SJSA1 (cell line): ENCODE measurements around the gene PPP1R9A. TPM values are rescaled to one million over a fixed set of nuclear protein-coding genes. Genes with fewer than 3 reads are reported as not detected.

Source experiments
- DNase-seq, 2 experiments: peaks; one replicate each; pipeline ENCODE4 v3.0.0-alpha.2; 2015 to 2020; ENCODE audit warnings: low spot score in 2 of 2, low read depth in 1 of 2
- H3K27ac ChIP-seq: fragments of 250-450 bp; sonication (Bioruptor Pico); 2 replicates; pipeline ENCODE4 v1.5.1; 2020; ENCODE audit warnings: mild to moderate bottlenecking, moderate library complexity
- H3K27me3 ChIP-seq: fragments of 250-450 bp; sonication (Bioruptor Pico); replicated peaks from 2 replicates; pipeline ENCODE4 v1.5.1; 2020; ENCODE audit warnings: mild to moderate bottlenecking, moderate library complexity
- H3K36me3 ChIP-seq: fragments of 250-450 bp; sonication (Bioruptor Pico); 2 replicates; pipeline ENCODE4 v1.5.1; 2020; ENCODE audit warnings: mild to moderate bottlenecking
- H3K4me1 ChIP-seq: fragments of 250-450 bp; sonication (Bioruptor Pico); replicated peaks from 2 replicates; pipeline ENCODE4 v1.6.1; 2021; ENCODE audit warnings: mild to moderate bottlenecking
- H3K4me3 ChIP-seq: fragments of 250-450 bp; sonication (Bioruptor Pico); 2 replicates; pipeline ENCODE4 v1.5.1; 2020; ENCODE audit warnings: mild to moderate bottlenecking
- H3K9me3 ChIP-seq: fragments of 250-450 bp; sonication (Bioruptor Pico); replicated peaks from 2 replicates; pipeline ENCODE4 v1.5.1; 2020; ENCODE audit warnings: mild to moderate bottlenecking
- total RNA-seq: library from RNA; depleted of rRNA; stranded (reverse); fragments of >200 nt; shearing (Covaris generic); gene quantifications from 2 replicates; pipeline ENCODE4 v1.2.3, GENCODE V29; 2014

PPP1R9A gene
- total RNA-seq, 1 experiment from 2014 or later, result not detected

DNA sequence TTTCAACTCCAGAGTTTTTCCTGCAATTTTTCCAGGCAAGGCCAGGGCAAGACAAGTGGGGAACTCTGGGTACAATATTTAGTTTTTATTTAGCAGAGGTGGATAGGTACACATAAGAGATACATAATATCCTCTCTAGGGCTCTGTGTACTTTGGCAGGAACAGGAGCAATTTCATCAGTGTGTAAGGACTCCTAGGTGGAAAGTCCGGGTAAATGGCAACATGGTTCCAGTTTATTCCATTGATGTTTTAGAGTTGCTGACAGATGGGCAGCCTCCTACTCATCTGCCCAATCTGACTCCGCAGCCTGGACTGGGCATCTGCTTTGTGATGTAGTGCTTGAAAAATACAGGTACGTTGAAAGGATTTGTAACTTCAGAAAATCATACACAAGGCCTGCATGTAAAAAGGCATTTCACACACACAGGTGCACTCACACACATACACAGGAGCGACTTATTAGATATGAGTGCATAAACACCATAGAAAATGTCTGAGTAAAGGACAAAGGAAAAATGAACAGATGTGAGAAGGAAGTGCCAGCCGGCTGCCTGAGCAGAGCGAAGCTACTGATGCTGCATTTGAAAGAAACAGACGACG lies 411.2 kb downstream of the PPP1R9A start:
- Histone ChIP-seq H3K4me3 (no peak overlapping the region), H3K27ac (no peak overlapping the region), H3K4me1 (no peaks in the 10 kb centered on the region), H3K27me3 (peaks cover 5% of the 10 kb centered on the region; the same call in 1 of the 2 replicates), H3K36me3 (no peaks in the 10 kb centered on the region), H3K9me3 (no peaks in the 10 kb centered on the region)
- no peak for DNase-seq

DNA sequence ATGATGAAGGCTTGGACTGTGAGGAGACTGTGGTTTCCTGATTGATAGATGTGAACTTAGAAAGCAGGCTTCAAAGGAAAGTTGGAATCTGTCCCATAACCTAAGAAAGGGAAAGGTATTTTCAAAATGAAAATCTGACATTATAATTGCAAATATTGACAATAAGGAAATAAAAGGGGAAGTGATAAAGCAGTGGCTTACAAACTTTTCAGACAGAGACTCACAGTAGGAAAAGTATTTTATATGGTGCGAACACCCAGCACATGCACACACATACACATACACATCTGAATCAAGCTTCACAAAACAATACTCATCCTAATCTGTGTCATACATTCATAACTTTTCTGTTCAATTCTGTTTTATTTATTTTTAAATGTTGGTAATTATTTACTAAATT lies 412.2 kb downstream of the PPP1R9A start:
- no peak for DNase-seq
- Histone ChIP-seq H3K36me3 (no peaks in the 10 kb centered on the region), H3K27ac (no peak overlapping the region), H3K4me3 (no peak overlapping the region), H3K27me3 (peaks cover 5% of the 10 kb centered on the region; the same call in 1 of the 2 replicates), H3K4me1 (no peaks in the 10 kb centered on the region), H3K9me3 (no peaks in the 10 kb centered on the region)

DNA sequence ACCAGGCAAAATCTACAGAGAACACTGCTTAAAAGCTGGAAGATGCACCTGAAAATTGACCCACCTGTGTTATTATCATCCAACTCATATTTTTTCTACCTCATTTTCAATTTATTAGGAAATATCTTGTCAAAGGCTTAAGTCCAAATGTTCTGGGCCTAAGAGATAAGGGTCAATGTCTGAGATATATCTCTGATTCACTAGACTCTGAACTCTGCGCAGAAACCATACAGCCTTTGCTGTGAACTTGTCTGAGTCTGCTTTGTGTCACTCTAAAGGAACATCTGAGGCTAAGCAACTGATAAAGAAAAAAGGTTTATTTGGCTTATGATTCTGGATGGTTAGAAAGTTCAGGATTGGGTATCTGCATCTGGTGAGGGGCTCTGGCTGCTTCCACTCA lies 413.3 kb downstream of the PPP1R9A start:
- Histone ChIP-seq H3K4me1 (no peaks in the 10 kb centered on the region), H3K27ac (no peak overlapping the region), H3K4me3 (no peak overlapping the region), H3K27me3 (peaks cover 5% of the 10 kb centered on the region; the same call in 1 of the 2 replicates), H3K36me3 (no peaks in the 10 kb centered on the region), H3K9me3 (no peaks in the 10 kb centered on the region)
- DNase-seq, result no peak

DNA sequence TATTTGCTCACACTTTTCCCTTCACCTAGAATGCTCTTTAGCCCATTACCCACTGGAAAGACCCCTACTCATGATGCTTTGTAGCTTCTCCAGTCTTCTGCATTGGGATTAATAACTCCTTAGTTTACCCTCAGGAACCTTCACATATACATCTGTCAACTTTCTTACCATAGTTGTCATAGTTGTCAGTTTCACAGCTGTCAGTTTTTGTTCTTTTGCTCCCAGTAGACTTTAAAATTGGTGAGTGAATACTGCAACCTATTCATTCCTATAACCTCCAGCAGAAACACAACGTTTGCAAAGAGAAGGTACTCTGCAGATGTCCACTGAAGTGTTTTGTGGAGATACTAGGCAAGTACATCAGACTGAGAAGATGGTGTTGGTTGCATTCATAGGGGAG lies 414.3 kb downstream of the PPP1R9A start:
- no peak overlapping the region for H3K4me3 ChIP-seq
- H3K36me3 ChIP-seq, result no peaks in the 10 kb centered on the region
- no peaks in the 10 kb centered on the region for H3K9me3 ChIP-seq
- H3K4me1 ChIP-seq, result no peaks in the 10 kb centered on the region
- peaks cover under 1% of the 10 kb centered on the region; the same call in 1 of the 2 replicates for H3K27me3 ChIP-seq
- no peak for DNase-seq
- no peak overlapping the region for H3K27ac ChIP-seq

DNA sequence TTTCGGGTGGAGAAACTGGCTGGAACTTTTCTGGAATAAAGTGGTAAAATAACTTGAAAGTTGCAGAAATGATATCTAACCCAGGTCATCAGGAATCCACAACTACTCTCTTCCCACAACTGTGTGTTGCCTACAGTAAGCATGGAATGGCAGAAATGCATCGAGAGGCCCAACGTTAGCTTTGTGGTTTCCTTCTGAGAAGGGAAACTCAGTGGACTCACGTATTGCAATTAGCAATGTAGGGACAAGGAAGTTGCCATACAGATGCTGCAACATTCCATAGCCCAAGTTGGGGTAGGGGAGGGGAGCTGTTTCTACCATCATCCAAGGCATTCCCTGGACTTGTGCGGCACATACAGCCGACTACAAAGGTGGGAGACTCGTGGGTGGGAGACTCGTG lies 415.0 kb downstream of the PPP1R9A start:
- Histone ChIP-seq H3K36me3 (no peaks in the 10 kb centered on the region), H3K9me3 (no peaks in the 10 kb centered on the region), H3K4me3 (no peak overlapping the region), H3K27me3 (no peaks in the 10 kb centered on the region), H3K27ac (no peak overlapping the region), H3K4me1 (no peaks in the 10 kb centered on the region)
- DNase-seq, result no peak

DNA sequence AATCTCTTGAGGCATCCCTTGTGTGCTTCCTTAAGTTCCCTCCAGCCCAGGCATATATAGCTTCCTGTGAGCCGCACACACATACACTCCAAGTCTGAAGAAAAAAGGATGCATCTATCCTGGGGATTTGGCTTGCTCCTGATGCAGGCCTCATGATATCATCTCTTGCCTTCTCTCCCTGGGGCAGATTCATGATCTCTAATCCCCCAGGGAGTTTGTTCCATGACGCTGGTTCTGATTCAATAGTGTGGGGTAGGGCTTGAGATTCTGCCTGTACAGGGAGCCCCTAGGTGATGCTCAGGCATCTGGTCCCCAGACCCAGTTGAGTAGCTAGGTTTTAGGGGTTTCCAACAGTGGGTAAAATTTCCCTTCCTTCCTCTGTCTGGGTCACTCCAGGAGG lies 415.5 kb downstream of the PPP1R9A start:
- no peaks in the 10 kb centered on the region for H3K27me3 ChIP-seq
- H3K36me3 ChIP-seq, result no peaks in the 10 kb centered on the region
- no peaks in the 10 kb centered on the region for H3K9me3 ChIP-seq
- no peak for DNase-seq
- H3K4me1 ChIP-seq, result no peaks in the 10 kb centered on the region
- H3K4me3 ChIP-seq, result no peak overlapping the region
- no peak overlapping the region for H3K27ac ChIP-seq

DNA sequence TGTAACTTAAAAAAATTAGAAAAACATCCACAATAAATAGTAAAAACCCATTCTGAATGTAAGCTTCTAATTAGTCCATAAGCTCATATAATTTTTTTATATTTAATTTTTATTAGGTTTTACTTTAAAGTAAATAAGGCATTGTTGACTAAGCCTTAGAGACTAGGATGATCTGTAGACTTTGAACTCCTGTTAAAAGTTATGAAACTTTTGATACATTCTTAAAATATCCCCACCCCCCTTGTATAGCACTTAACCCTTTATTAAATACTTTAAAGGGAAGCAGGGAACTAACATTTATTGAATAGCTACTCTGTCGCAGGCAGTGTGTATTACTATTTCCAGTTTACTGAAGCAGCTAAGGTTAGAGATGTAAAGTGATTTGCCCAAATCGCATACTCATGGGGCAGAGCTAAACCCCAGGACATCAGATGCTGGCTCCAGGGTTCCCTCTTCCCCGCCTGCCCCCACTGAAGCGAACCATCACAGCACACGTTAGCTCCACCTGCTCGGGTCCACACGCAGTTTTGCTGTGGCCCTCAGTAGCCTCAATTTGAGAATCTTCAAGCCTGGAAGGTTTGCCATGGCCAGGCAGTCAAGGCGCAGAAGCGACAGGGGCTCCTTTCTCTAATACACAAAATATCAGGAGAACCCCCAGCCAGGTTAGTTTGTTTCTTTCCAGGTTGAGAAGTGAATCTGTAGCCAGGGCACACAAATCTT lies 416.2 kb downstream of the PPP1R9A start:
- Histone ChIP-seq H3K27me3 (no peaks in the 10 kb centered on the region), H3K36me3 (no peaks in the 10 kb centered on the region), H3K9me3 (no peaks in the 10 kb centered on the region), H3K4me1 (no peaks in the 10 kb centered on the region), H3K27ac (no peak overlapping the region), H3K4me3 (no peak overlapping the region)
- no peak for DNase-seq

DNA sequence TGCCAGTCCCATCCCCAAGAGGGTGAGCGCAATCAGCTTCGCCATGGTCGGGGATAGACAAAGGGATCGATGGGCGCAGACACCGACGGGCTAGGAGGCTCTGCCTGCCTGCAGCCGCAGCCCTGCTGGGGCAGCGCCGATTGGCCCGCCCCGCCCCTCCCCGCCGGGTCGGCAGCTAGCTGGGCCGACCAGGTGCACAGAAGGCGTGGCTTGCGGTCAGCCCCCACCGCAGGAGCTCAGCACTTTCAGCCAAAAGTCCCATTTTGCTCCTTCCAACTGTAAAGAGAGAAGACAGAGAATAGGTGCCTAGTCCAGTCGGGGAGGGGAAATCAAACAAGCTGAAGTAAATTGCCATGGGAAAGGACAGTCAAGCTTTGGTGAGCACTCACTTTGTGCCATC lies 417.0 kb downstream of the PPP1R9A start, which contains the start of gene PON1:
PON1 (minus strand) TSS at position 102 of the 400 bp plus-strand sequence; CDS start at position 45, 57 bp downstream.
- no peaks in the 10 kb centered on the region for H3K27me3 ChIP-seq
- H3K4me3 ChIP-seq, result no peak within 1 kb of the TSS
- no peak for DNase-seq
- H3K27ac ChIP-seq, result no peak within 1 kb of the TSS
- H3K36me3 ChIP-seq, result no peaks in the 10 kb centered on the region
- H3K9me3 ChIP-seq, result no peaks in the 10 kb centered on the region
- no peaks in the 10 kb centered on the region for H3K4me1 ChIP-seq

DNA sequence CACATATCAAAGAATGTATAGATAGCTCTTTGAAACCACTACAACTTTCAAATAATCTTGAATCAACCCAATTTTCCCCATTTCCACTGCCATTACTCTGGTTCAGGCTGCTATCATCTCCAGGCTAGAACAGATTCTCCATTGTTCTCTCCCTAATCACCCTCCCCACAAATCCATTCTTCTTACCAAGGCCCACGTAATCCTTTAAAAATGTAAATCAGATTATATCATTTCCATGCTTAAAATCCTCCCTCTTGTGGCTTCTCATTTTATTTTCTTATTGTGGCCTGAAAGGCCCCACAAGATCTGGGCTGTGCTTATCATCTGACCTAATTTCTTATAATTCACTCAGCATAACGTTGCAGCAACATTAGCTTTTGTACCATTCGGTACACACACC lies 420.0 kb downstream of the PPP1R9A start:
- no peaks in the 10 kb centered on the region for H3K27me3 ChIP-seq
- H3K36me3 ChIP-seq, result no peaks in the 10 kb centered on the region
- no peak overlapping the region for H3K27ac ChIP-seq
- no peak overlapping the region for H3K4me3 ChIP-seq
- H3K4me1 ChIP-seq, result no peaks in the 10 kb centered on the region
- no peaks in the 10 kb centered on the region for H3K9me3 ChIP-seq
- no peak for DNase-seq

DNA sequence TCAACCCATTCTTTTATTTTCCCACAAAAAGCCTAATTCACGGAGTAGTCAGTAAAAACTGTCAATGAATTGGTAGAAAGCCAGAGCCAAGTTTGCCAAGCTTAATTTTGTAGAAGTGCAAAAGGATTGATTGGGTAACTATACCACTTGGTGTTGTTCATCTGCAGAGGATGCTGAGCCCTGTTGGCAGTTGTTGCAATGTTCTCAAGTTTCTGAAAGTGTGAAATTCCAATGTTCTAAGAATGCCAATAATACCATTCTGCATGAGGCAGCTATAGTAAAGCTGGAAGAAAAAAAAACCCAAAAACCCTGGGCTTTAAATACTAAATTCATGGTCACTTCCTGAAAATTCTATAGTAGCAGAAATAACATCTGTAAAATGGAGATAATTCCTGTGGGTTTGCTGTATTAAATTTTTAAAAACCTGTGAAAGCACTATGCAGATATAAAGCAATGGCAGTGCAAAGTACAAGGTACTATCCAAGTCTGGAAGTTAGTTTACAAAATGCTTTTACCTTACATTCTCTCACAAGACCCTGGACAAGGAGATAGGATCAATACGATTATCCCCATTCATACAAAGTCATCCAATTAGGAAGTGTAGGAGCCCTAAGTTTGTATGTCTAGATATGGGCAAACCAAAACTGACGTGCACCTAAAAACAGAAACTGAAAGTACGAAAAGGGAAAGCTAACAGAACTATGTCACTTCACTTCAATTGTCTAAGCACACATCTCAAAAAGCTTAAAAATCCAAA lies 423.0 kb downstream of the PPP1R9A start:
- no peak overlapping the region for H3K27ac ChIP-seq
- peak overlapping the region; percentile 21 for H3K4me3 ChIP-seq

DNA sequence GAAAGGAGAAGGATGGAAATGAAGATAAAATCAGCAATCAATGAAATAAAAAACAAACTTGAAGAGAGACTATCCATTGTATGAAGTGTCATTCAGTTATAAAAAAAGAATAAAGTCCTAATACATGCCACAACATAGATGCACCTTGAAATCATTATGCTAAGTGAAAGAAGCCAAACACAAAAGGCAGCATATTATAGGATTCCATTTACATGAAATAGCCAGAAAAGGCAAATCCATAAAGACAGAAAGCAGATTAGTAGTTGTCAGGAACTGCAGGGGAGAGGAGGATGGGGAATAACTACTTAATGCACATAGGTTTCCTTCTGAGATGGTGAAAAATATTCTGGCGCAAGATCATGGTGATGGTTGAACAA lies 423.6 kb downstream of the PPP1R9A start:
- Histone ChIP-seq H3K4me3 (peak overlapping the region; percentile 21), H3K27me3 (no peaks in the 10 kb centered on the region), H3K4me1 (no peaks in the 10 kb centered on the region), H3K27ac (no peak overlapping the region), H3K9me3 (no peaks in the 10 kb centered on the region), H3K36me3 (no peaks in the 10 kb centered on the region)
- no peak for DNase-seq

More for the DNA sequence above, 423.0 kb downstream of the PPP1R9A start:
- no peak for DNase-seq
- H3K27me3 ChIP-seq, result no peaks in the 10 kb centered on the region
- no peaks in the 10 kb centered on the region for H3K4me1 ChIP-seq
- H3K36me3 ChIP-seq, result no peaks in the 10 kb centered on the region
- H3K9me3 ChIP-seq, result no peaks in the 10 kb centered on the region

DNA sequence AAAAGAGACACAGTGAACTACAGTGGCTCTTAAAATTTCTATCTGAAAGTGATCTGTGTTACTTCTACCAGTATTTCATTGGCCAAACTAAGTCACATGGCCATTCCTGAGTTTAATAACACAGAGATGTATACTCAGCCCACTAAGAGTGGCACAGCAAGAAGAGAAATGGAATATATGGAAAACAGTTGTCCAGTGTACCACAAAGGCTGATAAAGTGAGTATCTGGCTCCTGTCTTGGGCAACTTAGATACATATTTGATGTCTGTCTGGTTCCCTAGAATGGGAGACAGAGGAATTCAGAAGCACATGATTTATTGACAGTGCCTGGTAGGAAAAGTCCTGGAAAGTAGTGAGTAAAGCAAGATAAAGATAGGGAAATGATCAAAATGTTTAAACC lies 427.1 kb downstream of the PPP1R9A start:
- H3K27me3 ChIP-seq, result no peaks in the 10 kb centered on the region
- H3K27ac ChIP-seq, result no peak overlapping the region
- H3K4me1 ChIP-seq, result no peaks in the 10 kb centered on the region
- DNase-seq, result no peak
- no peak overlapping the region for H3K4me3 ChIP-seq
- H3K36me3 ChIP-seq, result no peaks in the 10 kb centered on the region
- no peaks in the 10 kb centered on the region for H3K9me3 ChIP-seq

DNA sequence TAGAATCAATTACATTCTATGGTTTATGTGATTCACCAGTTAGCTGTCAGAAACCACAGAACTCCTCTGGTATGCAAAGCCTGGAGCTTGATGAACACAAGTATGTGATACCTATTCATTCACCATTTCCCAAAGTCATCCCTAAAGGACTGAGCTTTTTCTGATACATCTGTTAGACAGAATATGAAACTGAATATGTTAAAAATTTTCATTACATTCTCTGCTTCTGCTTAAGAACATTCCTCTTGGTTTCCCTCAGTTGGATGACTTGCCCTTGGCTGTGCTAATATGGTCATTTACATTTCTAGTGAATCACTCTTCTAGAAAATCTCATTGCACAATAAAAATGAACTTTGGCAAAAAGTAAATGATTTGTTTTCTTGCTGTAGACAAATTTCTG lies 427.7 kb downstream of the PPP1R9A start:
- H3K9me3 ChIP-seq, result no peaks in the 10 kb centered on the region
- H3K36me3 ChIP-seq, result no peaks in the 10 kb centered on the region
- no peak overlapping the region for H3K4me3 ChIP-seq
- H3K4me1 ChIP-seq, result no peaks in the 10 kb centered on the region
- no peaks in the 10 kb centered on the region for H3K27me3 ChIP-seq
- H3K27ac ChIP-seq, result no peak overlapping the region
- no peak for DNase-seq

DNA sequence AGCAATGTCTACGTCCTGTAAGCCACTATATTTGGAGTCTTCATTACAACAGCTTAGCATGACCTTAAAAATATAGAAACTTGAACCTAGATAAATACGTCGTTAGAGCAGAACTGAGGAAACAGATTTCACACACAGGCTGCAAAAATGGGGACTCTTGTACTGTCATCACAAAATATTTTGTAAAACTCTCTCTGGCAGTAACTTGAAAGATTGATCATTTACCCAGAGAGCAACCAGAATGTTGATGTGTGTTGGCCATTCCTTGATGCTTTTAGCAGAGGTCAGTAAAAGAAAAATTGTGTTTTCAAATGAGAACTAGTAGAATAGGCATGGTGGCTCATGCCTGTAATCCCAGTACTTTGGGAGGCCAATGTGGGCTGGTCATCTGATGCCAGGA lies 431.4 kb downstream of the PPP1R9A start:
- H3K4me1 ChIP-seq, result no peaks in the 10 kb centered on the region
- H3K27ac ChIP-seq, result no peak overlapping the region
- no peaks in the 10 kb centered on the region for H3K36me3 ChIP-seq
- H3K9me3 ChIP-seq, result no peaks in the 10 kb centered on the region
- no peak for DNase-seq
- H3K27me3 ChIP-seq, result no peaks in the 10 kb centered on the region
- H3K4me3 ChIP-seq, result no peak overlapping the region
